ENCODE results near the gene LIN9.

LIN9 gene

GRCh38 chr1:226309398-226310244 is 657 bp upstream of the LIN9 start:
- Histone ChIP-seq H3K27me3 (peaks cover 32% of the 10 kb centered on the region), H3K36me3 (no peaks in the 10 kb centered on the region), H3K4me3 (ENCODE audit: low read depth in 1 of 2, low read length in 1 of 2) (peak overlapping the region; percentile 95 to 99), H3K9me3 (no peaks in the 10 kb centered on the region), H3K4me1 (ENCODE audit: control insufficient read depth in 1 of 2, insufficient read depth in 1 of 2, low read depth in 1 of 2, low read length in 1 of 2) (peaks cover 15 to 18% of the 10 kb centered on the region in 2 experiments), H3K27ac (no peak overlapping the region)
- TF ChIP-seq CTCF (IDR thresholded peaks at IDR 0.05): no peak

GRCh38 chr1:226308166-226308722 is 720 bp downstream of the LIN9 start:
- TF ChIP-seq CTCF (IDR thresholded peaks at IDR 0.05): no peak
- peak overlapping the region; percentile 95 to 99 for H3K4me3 ChIP-seq (ENCODE audit: low read depth in 1 of 2, low read length in 1 of 2)

GRCh38 chr1:226306425-226306824 is 2.5 kb downstream of the LIN9 start:
- TF ChIP-seq CTCF (IDR thresholded peaks at IDR 0.05): no peak
- Histone ChIP-seq H3K4me3 (ENCODE audit: low read depth in 1 of 2, low read length in 1 of 2) (no peak overlapping the region), H3K4me1 (ENCODE audit: control insufficient read depth in 1 of 2, insufficient read depth in 1 of 2, low read depth in 1 of 2, low read length in 1 of 2) (peaks cover 15 to 18% of the 10 kb centered on the region in 2 experiments), H3K27ac (no peak overlapping the region), H3K36me3 (no peaks in the 10 kb centered on the region), H3K27me3 (peaks cover 18% of the 10 kb centered on the region), H3K9me3 (no peaks in the 10 kb centered on the region)

More at GRCh38 chr1:226308166-226308722, 720 bp downstream of the LIN9 start:
- H3K27ac ChIP-seq: peak overlapping the region; percentile 54
- peaks cover 19% of the 10 kb centered on the region for H3K27me3 ChIP-seq
- H3K36me3 ChIP-seq: no peaks in the 10 kb centered on the region
- H3K9me3 ChIP-seq: no peaks in the 10 kb centered on the region
- peaks cover 15 to 18% of the 10 kb centered on the region in 2 experiments for H3K4me1 ChIP-seq (ENCODE audit: control insufficient read depth in 1 of 2, insufficient read depth in 1 of 2, low read depth in 1 of 2, low read length in 1 of 2)

- peaks cover 10% of the 10 kb centered on the region for H3K27me3 ChIP-seq
- no peaks in the 10 kb centered on the region for H3K36me3 ChIP-seq
- H3K27ac ChIP-seq: no peak overlapping the region
- no peaks in the 10 kb centered on the region for H3K9me3 ChIP-seq
- H3K4me1 ChIP-seq (ENCODE audit: control insufficient read depth in 1 of 2, insufficient read depth in 1 of 2, low read depth in 1 of 2, low read length in 1 of 2): peaks cover 15 to 18% of the 10 kb centered on the region in 2 experiments
- H3K4me3 ChIP-seq (ENCODE audit: low read depth in 1 of 2, low read length in 1 of 2): no peak overlapping the region
- no peak for TF ChIP-seq CTCF (IDR thresholded peaks at IDR 0.05)
Observed at GRCh38 chr1:226305184-226305583, 3.8 kb downstream of the LIN9 start.

GRCh38 chr1:226304291-226304955 is 4.5 kb downstream of the LIN9 start:
- Histone ChIP-seq H3K27me3 (peaks cover 2% of the 10 kb centered on the region), H3K9me3 (no peaks in the 10 kb centered on the region), H3K27ac (no peak overlapping the region), H3K4me1 (ENCODE audit: control insufficient read depth in 1 of 2, insufficient read depth in 1 of 2, low read depth in 1 of 2, low read length in 1 of 2) (peaks cover 10 to 14% of the 10 kb centered on the region in 2 experiments), H3K4me3 (ENCODE audit: low read depth in 1 of 2, low read length in 1 of 2) (no peak overlapping the region), H3K36me3 (no peaks in the 10 kb centered on the region)
- TF ChIP-seq CTCF (IDR thresholded peaks at IDR 0.05): no peak

All from neutrophil (primary cell).